Fibroblast of skin of scalp (primary cell): ENCODE data around the gene PRDM7. TPM values are rescaled to one million over a fixed set of nuclear protein-coding genes. Genes with fewer than 3 reads are reported as not detected.
"Not testable (repeated sequence)": the region's sequence is repeated elsewhere in the genome, so short reads cannot be mapped to it uniquely, and the experiment has no call there.

Experiments used
- DNase-seq: peaks from one replicate; pipeline ENCODE4 v3.0.0-alpha.2; 2013
- polyA plus RNA-seq, 2 experiments: library from polyadenylated mRNA; unstranded; fragments of 120-200 nt; gene quantifications; one replicate each; pipeline ENCODE4 v1.2.1, GENCODE V29; 2013; ENCODE audit not compliant: insufficient read length in 2 of 2

Gene PRDM7
- polyA plus RNA-seq (2013, experiment 1 of 2; ENCODE audit: insufficient read length): not detected
- polyA plus RNA-seq (2013, experiment 2 of 2; ENCODE audit: insufficient read length): not detected

GRCh38 chr16:90077240-90077756 lies at the start of gene PRDM7:
PRDM7 (minus strand) TSS chr16:90077331; CDS start chr16:90075910, 1,421 bp downstream.
- peak; percentile 95 for DNase-seq

GRCh38 chr16:90121846-90122245 lies 44.7 kb upstream of the PRDM7 start:
- DNase-seq: not testable (repeated sequence)

- not testable (repeated sequence) for DNase-seq
Observed at GRCh38 chr16:90107617-90108016, 30.5 kb upstream of the PRDM7 start.

GRCh38 chr16:90107060-90107459 lies 29.9 kb upstream of the PRDM7 start:
- not testable (repeated sequence) for DNase-seq

GRCh38 chr16:90106271-90106670 lies 29.1 kb upstream of the PRDM7 start:
- DNase-seq: not testable (repeated sequence)

GRCh38 chr16:90104725-90105124 lies 27.6 kb upstream of the PRDM7 start:
- not testable (repeated sequence) for DNase-seq

- DNase-seq: not testable (repeated sequence)
Observed at GRCh38 chr16:90102086-90102884, 25.2 kb upstream of the PRDM7 start.

- not testable (repeated sequence) for DNase-seq
Observed at GRCh38 chr16:90101332-90101731, 24.2 kb upstream of the PRDM7 start.

GRCh38 chr16:90100790-90101189 lies 23.7 kb upstream of the PRDM7 start:
- DNase-seq: not testable (repeated sequence)

GRCh38 chr16:90100229-90100628 lies 23.1 kb upstream of the PRDM7 start:
- DNase-seq: not testable (repeated sequence)

- DNase-seq: not testable (repeated sequence)
Observed at GRCh38 chr16:90098936-90099335, 21.8 kb upstream of the PRDM7 start.

GRCh38 chr16:90097010-90097684 lies 20.0 kb upstream of the PRDM7 start:
- DNase-seq: not testable (repeated sequence)

- DNase-seq: not testable (repeated sequence)
Observed at GRCh38 chr16:90094791-90095190, 17.7 kb upstream of the PRDM7 start.

- DNase-seq: not testable (repeated sequence)
Observed at GRCh38 chr16:90094296-90094695, 17.2 kb upstream of the PRDM7 start.

GRCh38 chr16:90093799-90094198 lies 16.7 kb upstream of the PRDM7 start:
- DNase-seq: not testable (repeated sequence)

GRCh38 chr16:90092781-90093180 lies 15.7 kb upstream of the PRDM7 start:
- DNase-seq: not testable (repeated sequence)

- no peak for DNase-seq
Observed at GRCh38 chr16:90084215-90084950, 7.3 kb upstream of the PRDM7 start.

GRCh38 chr16:90083139-90083538 lies 6.0 kb upstream of the PRDM7 start:
- DNase-seq: no peak

- DNase-seq: no peak
Observed at GRCh38 chr16:90081606-90081970, 4.5 kb upstream of the PRDM7 start.

- DNase-seq: no peak
Observed at GRCh38 chr16:90078579-90078895, 1.4 kb upstream of the PRDM7 start.

GRCh38 chr16:90077757-90078578 lies 837 bp upstream of the PRDM7 start:
- DNase-seq: peak; percentile 49
